Measurements from ENCODE around the gene CHTF18.

DNA sequence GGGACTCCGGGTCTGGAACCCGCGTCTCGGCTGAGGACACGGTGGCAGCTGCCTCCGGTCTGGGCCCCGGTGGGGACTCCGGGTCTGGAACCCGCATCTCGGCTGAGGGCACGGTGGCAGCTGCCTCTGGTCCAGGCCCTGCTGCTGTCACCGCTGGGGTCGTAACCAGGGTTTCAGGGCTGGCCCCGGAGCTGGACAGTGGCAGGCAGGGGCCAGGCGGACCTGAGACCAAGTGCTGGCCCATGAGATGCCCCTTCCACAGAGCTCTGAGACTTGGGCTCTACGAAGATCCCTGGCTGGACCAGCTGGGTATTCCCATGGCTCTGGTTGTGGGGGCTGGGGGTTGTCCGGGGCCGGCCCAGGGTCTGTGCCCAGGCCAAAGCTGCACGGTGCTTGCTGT, 4.0 kb upstream of the CHTF18 start:
- no peak for TF ChIP-seq CTCF (conservative IDR thresholded peaks at IDR 0.05; ENCODE audit: low read length)
- no peak for TF ChIP-seq EZH2phosphoT487 (IDR thresholded peaks at IDR 0.05; ENCODE audit: borderline replicate concordance)

Measured in Loucy (cell line).